Endothelial cell of umbilical vein (primary cell): ENCODE data around the gene SARS1. TPM values are rescaled to one million over a fixed set of nuclear protein-coding genes. Genes with fewer than 3 reads are reported as not detected.

Source experiments
- BruUV-seq: library from RNA; stranded (reverse); fragments of 400-500 nt; replicated peaks from 2 replicates; lab custom pipeline; 2021; lab: Mats Ljungman, UMichigan
- CTCF ChIA-PET: fragments of 300-600, 350-600 bp; sonication (Branson Sonifier 250); formaldehyde crosslinking; loops from one replicate; lab custom pipeline; 2021; ENCODE audit warnings: antibody characterized with exemption, inconsistent platforms; lab: Charles Lee
- POLR2A ChIA-PET: fragments of 300-600, 350-600 bp; sonication (Branson Sonifier 250); formaldehyde crosslinking; loops from one replicate; lab custom pipeline; 2021; ENCODE audit warnings: antibody characterized with exemption, inconsistent platforms; lab: Charles Lee
- DNase-seq: peaks from one replicate; pipeline ENCODE4 v3.0.0-alpha.2; 2011; ENCODE audit warnings: low read depth, low spot score
- FAIRE-seq: peaks from 2 replicates; lab custom pipeline; 2011; peaks lifted over from hg19 to GRCh38; lab: Jason Lieb, UNC
- H2AFZ ChIP-seq: 2 replicates; pipeline ENCODE4 v1.6.0; 2012; ENCODE audit warnings: low read depth, low read length, control low read depth, inconsistent platforms
- H3K27ac ChIP-seq: 2 replicates; pipeline ENCODE4 v1.5.1; 2011; ENCODE audit warnings: low read depth, mild to moderate bottlenecking, control low read depth, low read length, moderate library complexity; ENCODE audit not compliant: insufficient read depth
- H3K27me3 ChIP-seq, 2 experiments: 2 replicates each; pipeline versions ENCODE4 v1.6.0 to v1.6.1; 2011; ENCODE audit warnings: low read length in 2 of 2, mixed read lengths in 1 of 2; ENCODE audit not compliant: control insufficient read depth in 2 of 2, insufficient read depth in 2 of 2
- H3K36me3 ChIP-seq, 2 experiments: 2 replicates in 1 of 2; 3 replicates in 1 of 2; pipeline ENCODE4 v1.5.1; 2011; ENCODE audit warnings: low read length in 2 of 2, mild to moderate bottlenecking in 1 of 2, moderate library complexity in 1 of 2; ENCODE audit not compliant: control insufficient read depth in 2 of 2, insufficient read depth in 2 of 2; ENCODE audit errors: extremely low read depth in 1 of 2
- H3K4me1 ChIP-seq: 3 replicates; pipeline ENCODE4 v1.5.1; 2011; ENCODE audit warnings: mild to moderate bottlenecking, low read length; ENCODE audit not compliant: control insufficient read depth, insufficient read depth; ENCODE audit errors: extremely low read depth
- H3K4me2 ChIP-seq: 2 replicates; pipeline ENCODE4 v1.6.1; 2011; ENCODE audit warnings: low read length, control low read depth, mixed read lengths; ENCODE audit not compliant: insufficient read depth
- H3K4me3 ChIP-seq, 3 experiments: fragments of 200-600 bp in 1 of 3; sonication (generic), shearing (Covaris generic) in 1 of 3; replicated peaks in 1 of 3; 2 replicates each; pipeline ENCODE4 v1.5.1; 2011 to 2016; ENCODE audit warnings: control low read depth in 3 of 3, low read length in 3 of 3, mild to moderate bottlenecking in 2 of 3, inconsistent platforms in 1 of 3, low read depth in 1 of 3, moderate library complexity in 1 of 3; ENCODE audit not compliant: insufficient read depth in 1 of 3
- H3K79me2 ChIP-seq: 2 replicates; pipeline ENCODE4 v1.6.0; 2012; ENCODE audit warnings: low read length, inconsistent platforms; ENCODE audit not compliant: control insufficient read depth, insufficient read depth
- H3K9ac ChIP-seq: replicated peaks from 2 replicates; pipeline ENCODE3; 2011; ENCODE audit warnings: low read length, control low read depth; ENCODE audit not compliant: insufficient read depth; ENCODE audit errors: extremely low read depth
- H3K9me1 ChIP-seq: replicated peaks from 3 replicates; pipeline ENCODE4 v1.6.0; 2011; ENCODE audit warnings: mild to moderate bottlenecking, low read length; ENCODE audit not compliant: control insufficient read depth, insufficient read depth; ENCODE audit errors: extremely low read depth
- H3K9me3 ChIP-seq: replicated peaks from 2 replicates; pipeline ENCODE4 v1.5.1; 2012; ENCODE audit warnings: low read length, inconsistent platforms; ENCODE audit not compliant: control insufficient read depth, insufficient read depth
- H4K20me1 ChIP-seq: replicated peaks from 2 replicates; pipeline ENCODE3; 2011; ENCODE audit warnings: mild to moderate bottlenecking, low read length; ENCODE audit not compliant: control insufficient read depth, insufficient read depth; ENCODE audit errors: extremely low read depth
- CTCF ChIP-seq, 2 donors: IDR thresholded peaks; 1 replicate in 1 of 2; 2 replicates in 1 of 2; pipeline ENCODE4 v1.5.1; 2011; ENCODE audit warnings: low read length in 2 of 2, mild to moderate bottlenecking in 2 of 2, moderate library complexity in 2 of 2, control low read depth in 1 of 2, inconsistent platforms in 1 of 2, low read depth in 1 of 2; ENCODE audit not compliant: insufficient read depth in 1 of 2; ENCODE audit errors: extremely low read depth in 1 of 2
- EZH2 ChIP-seq: IDR thresholded peaks from 2 replicates; pipeline ENCODE4 v1.6.1; 2012; ENCODE audit warnings: borderline replicate concordance, low read depth, mild to moderate bottlenecking, moderate library complexity, low read length, inconsistent platforms; ENCODE audit not compliant: severe bottlenecking
- FOS ChIP-seq: IDR thresholded peaks from 2 replicates; pipeline ENCODE4 v1.6.1; 2011; ENCODE audit warnings: mild to moderate bottlenecking, low read length, moderate library complexity, borderline replicate concordance; ENCODE audit not compliant: insufficient read depth
- GATA2 ChIP-seq: IDR thresholded peaks from 2 replicates; pipeline ENCODE4 v1.7.0; 2011; ENCODE audit warnings: low read depth, mild to moderate bottlenecking, moderate library complexity, mixed read lengths, low read length; ENCODE audit not compliant: insufficient read length, insufficient read depth
- JUN ChIP-seq: IDR thresholded peaks from 2 replicates; pipeline ENCODE4 v1.6.1; 2011; ENCODE audit warnings: borderline replicate concordance, low read depth; ENCODE audit not compliant: insufficient read length, insufficient read depth
- MYC ChIP-seq: IDR thresholded peaks from one replicate; pipeline ENCODE4 v1.6.1; 2011; ENCODE audit warnings: mild to moderate bottlenecking, low read depth, low read length
- POLR2A ChIP-seq: IDR thresholded peaks from 2 replicates; pipeline ENCODE4 v1.6.1; 2012; ENCODE audit warnings: low read depth, mild to moderate bottlenecking, control low read depth, low read length
- POLR2AphosphoS5 ChIP-seq: IDR thresholded peaks from 2 replicates; pipeline ENCODE4 v1.6.1; 2012; ENCODE audit warnings: low read depth, mild to moderate bottlenecking, control low read depth, low read length, moderate library complexity; ENCODE audit not compliant: insufficient read depth
- dilution Hi-C: fragments of 300-500 bp; cut with MboI; formaldehyde crosslinking; loops from one replicate; pipeline ENCODE4 v1.15.0; 2019; ENCODE audit warnings: low sequenced_read_pairs; ENCODE audit not compliant: extremely low pct_ligation_motif_present
- intact Hi-C: fragments of 100-400 bp; cut with micrococcal nuclease; formaldehyde crosslinking; loops from one replicate; pipeline ENCODE4 v1.10.0; 2022
- polyA plus RNA-seq, 4 experiments: library from polyadenylated mRNA; depleted of rRNA in 3 of 4; stranded (reverse) in 3 of 4; unstranded in 1 of 4; fragments of >200 nt; gene quantifications; 2 replicates each; pipeline versions ENCODE4 v1.2.1 to v1.2.3, GENCODE V29; 2011 to 2012; ENCODE audit warnings: missing spikeins in 1 of 4
- total RNA-seq: library from RNA; stranded (reverse); gene quantifications from 2 replicates; pipeline ENCODE4 v1.2.3, GENCODE V29; 2021
- TF ChIP-seq, protein P1 (sequence below): IDR thresholded peaks from 2 replicates; pipeline ENCODE4 v1.6.1; 2011; ENCODE audit not compliant: insufficient read depth, insufficient read length

The SARS1 gene
- total and polyA plus RNA-seq, 2 donors (not counting 3 experiments of a cell fraction or from before 2014, with no cell fraction given), result 110 to 178 TPM

DNA sequence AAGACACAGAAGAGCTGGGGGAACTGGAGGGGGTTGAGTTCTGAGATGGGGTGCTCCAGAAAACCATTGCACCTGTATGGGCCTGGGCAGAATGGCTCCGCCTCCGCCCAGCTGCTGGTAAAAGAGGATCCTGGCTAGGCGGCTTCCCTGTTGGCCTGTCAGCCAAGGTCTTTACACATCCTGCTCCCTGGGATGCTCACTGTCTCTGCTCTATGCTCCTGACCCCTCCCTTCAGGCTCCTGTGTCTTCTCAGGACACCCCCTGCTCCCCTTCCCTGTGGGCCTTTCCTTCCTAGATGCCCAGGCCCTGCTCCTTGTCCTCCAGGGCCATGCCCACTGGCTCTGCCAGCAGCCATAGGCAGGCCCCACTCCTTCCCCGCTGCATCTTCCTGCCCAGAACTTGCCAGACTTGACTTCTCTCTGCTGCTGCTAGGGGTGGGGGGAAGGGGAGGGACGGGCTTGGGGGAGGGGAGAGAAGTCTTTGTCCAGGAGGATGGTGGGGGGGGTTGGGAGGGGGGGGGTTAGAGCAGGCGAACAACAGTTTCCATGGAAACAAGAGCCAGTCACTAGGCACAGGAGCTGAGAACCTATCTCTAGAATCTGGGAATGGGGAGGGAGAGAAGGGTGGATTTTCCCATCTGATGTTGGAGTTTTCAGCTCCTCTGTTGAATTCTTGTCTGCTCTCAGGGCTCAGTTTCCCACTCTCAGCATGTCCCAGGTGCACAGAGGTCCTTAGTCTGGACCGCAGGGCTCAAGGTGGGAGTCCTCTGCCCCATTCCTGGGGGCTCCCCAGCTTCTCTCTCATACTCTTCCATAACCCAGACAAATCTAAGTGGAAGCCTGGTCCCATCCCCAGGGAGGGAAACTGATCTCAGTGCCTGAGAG lies 46.2 kb downstream of the SARS1 start:
- H4K20me1 ChIP-seq, result no peaks in the 10 kb centered on the region
- dilution Hi-C loops, result no loop called here
- H3K27ac ChIP-seq, result no peak overlapping the region
- no peak overlapping the region for H3K9ac ChIP-seq
- intact Hi-C loops, result no loop called here
- no peak overlapping the region for H3K4me2 ChIP-seq
- no peaks in the 10 kb centered on the region for H3K27me3 ChIP-seq
- no peak for TF ChIP-seq FOS
- TF ChIP-seq CTCF (IDR thresholded peaks at IDR 0.05; ENCODE audit: extremely low read depth in 1 of 2, insufficient read depth in 1 of 2, low read depth in 1 of 2, low read length in 2 of 2), result no peak
- TF ChIP-seq, protein P1, sequence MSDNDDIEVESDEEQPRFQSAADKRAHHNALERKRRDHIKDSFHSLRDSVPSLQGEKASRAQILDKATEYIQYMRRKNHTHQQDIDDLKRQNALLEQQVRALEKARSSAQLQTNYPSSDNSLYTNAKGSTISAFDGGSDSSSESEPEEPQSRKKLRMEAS, result no peak
- TF ChIP-seq EZH2, result no peak
- TF ChIP-seq JUN, result no peak
- no peak for TF ChIP-seq POLR2AphosphoS5
- TF ChIP-seq POLR2A, result no peak
- TF ChIP-seq GATA2, result no peak
- TF ChIP-seq MYC, result no peak
- ChIA-PET POLR2A (no interaction called here), CTCF (interaction anchor here (1.0 to 2.5 kb wide), 6 partner anchors 17 to 273 kb away, joined by 3 to 11 read pairs (median 4); no protein-coding TSS in a partner anchor)
- FAIRE-seq (no peak), DNase-seq (no peak)
- H3K9me1 ChIP-seq, result no peaks in the 10 kb centered on the region
- H3K9me3 ChIP-seq, result no peaks in the 10 kb centered on the region
- H3K4me3 ChIP-seq, result no peak overlapping the region
- H3K79me2 ChIP-seq, result no peaks in the 10 kb centered on the region
- no TSS peak for BruUV-seq
- H2AFZ ChIP-seq, result no peak overlapping the region
- no peaks in the 10 kb centered on the region for H3K4me1 ChIP-seq
- H3K36me3 ChIP-seq, result no peaks in the 10 kb centered on the region
